Cardiac muscle cell (in vitro differentiated cells and primary cell): ENCODE measurements around the gene GRIN1. TPM values are rescaled to one million over a fixed set of nuclear protein-coding genes. Genes with fewer than 3 reads are reported as not detected.
A peak's percentile ranks its signal among the peaks of the same experiment; 100 is the strongest.

ENCODE experiments used
- DNase-seq, 2 donors: peaks; one replicate each; pipeline versions ENCODE4 v3.0.0 to v3.0.0-alpha.2; 2010 to 2017; ENCODE audit warnings: low read depth in 1 of 2, low spot score in 1 of 2
- H3K27ac ChIP-seq: fragments of 200-600 bp; sonication (generic); 2 replicates; pipeline ENCODE4 v1.5.1; 2016
- H3K27me3 ChIP-seq: fragments of 200-600 bp; sonication (generic); 2 replicates; pipeline ENCODE4 v1.6.0; 2016; ENCODE audit warnings: control low read depth
- H3K36me3 ChIP-seq: fragments of 200-600 bp; sonication (generic); 2 replicates; pipeline ENCODE4 v1.5.1; 2016; ENCODE audit warnings: control low read depth
- H3K4me1 ChIP-seq: fragments of 200-600 bp; sonication (generic); 2 replicates; pipeline ENCODE4 v1.8.1; 2017; ENCODE audit warnings: low read depth, mild to moderate bottlenecking, mixed run types
- H3K4me3 ChIP-seq: fragments of 200-600 bp; sonication (generic); 2 replicates; pipeline ENCODE4 v1.5.1; 2016; ENCODE audit warnings: mild to moderate bottlenecking
- H3K9me3 ChIP-seq: fragments of 200-600 bp; sonication (generic); 2 replicates; pipeline ENCODE4 v1.5.1; 2017; ENCODE audit warnings: low read depth, mild to moderate bottlenecking, control low read depth
- polyA plus RNA-seq: library from polyadenylated mRNA; unstranded; fragments of >200 nt; fragmentation: Nextera tagmentation; extraction: Ambion mirVana; gene quantifications from 2 replicates; pipeline ENCODE4 v1.2.1, GENCODE V29; 2016
- total RNA-seq: library from RNA; depleted of rRNA; stranded (reverse); fragments of >200 nt; gene quantifications from 2 replicates; pipeline ENCODE4 v1.2.3, GENCODE V29; 2016
- TF ChIP-seq, protein P1 (sequence below): IDR thresholded peaks from 2 replicates; pipeline ENCODE4 v1.5.1; 2012; ENCODE audit warnings: low read depth, mild to moderate bottlenecking, low read length

GRIN1 gene
- total and polyA plus RNA-seq, 2 experiments from 2014 or later, result 0.03 to 0.22 TPM

DNA sequence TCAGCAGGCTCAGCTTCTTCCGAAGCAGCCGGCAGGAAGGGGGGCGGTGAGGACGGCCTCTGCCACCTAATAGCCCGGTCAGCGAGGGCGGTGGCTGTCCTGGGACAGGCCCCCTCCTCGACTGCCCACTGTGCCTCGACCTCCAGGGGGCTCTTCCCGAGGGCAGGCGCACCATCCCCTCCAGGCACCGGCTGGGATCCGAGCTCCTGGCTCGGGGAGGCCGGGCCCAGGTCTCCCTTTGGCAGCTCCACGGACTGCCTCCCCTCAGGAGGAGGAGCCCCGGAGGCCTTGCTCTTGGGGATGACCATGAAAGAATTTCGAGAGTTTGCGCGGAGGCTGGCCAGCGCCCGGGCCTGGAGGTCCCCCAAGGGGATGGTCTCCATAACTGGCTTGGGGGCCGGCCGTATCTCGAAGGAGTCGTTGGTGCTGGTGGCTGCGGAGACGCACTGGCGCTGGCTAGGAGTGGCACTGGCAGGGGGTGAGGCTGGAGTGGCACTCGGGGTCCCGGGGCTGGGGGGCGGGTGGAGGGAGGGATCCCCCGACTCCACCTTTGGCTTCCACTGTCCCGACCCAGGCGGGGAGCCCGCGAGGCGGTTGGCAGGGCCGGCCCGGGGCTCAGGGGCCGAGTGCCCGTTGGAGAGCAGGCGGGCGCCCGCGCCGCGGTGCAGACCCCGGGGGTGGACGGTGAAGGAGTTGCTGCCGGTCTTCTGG, 60.6 kb downstream of the GRIN1 start:
- TF ChIP-seq, protein P1, sequence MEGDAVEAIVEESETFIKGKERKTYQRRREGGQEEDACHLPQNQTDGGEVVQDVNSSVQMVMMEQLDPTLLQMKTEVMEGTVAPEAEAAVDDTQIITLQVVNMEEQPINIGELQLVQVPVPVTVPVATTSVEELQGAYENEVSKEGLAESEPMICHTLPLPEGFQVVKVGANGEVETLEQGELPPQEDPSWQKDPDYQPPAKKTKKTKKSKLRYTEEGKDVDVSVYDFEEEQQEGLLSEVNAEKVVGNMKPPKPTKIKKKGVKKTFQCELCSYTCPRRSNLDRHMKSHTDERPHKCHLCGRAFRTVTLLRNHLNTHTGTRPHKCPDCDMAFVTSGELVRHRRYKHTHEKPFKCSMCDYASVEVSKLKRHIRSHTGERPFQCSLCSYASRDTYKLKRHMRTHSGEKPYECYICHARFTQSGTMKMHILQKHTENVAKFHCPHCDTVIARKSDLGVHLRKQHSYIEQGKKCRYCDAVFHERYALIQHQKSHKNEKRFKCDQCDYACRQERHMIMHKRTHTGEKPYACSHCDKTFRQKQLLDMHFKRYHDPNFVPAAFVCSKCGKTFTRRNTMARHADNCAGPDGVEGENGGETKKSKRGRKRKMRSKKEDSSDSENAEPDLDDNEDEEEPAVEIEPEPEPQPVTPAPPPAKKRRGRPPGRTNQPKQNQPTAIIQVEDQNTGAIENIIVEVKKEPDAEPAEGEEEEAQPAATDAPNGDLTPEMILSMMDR, result no peak
- peaks cover 49% of the 10 kb centered on the region for H3K4me1 ChIP-seq
- peak overlapping the region; percentile 58 for H3K4me3 ChIP-seq
- no peaks in the 10 kb centered on the region for H3K27me3 ChIP-seq
- peak in 1 of 2 donors; percentile 47 for DNase-seq
- no peaks in the 10 kb centered on the region for H3K9me3 ChIP-seq
- H3K36me3 ChIP-seq, result no peaks in the 10 kb centered on the region
- no peak overlapping the region for H3K27ac ChIP-seq

DNA sequence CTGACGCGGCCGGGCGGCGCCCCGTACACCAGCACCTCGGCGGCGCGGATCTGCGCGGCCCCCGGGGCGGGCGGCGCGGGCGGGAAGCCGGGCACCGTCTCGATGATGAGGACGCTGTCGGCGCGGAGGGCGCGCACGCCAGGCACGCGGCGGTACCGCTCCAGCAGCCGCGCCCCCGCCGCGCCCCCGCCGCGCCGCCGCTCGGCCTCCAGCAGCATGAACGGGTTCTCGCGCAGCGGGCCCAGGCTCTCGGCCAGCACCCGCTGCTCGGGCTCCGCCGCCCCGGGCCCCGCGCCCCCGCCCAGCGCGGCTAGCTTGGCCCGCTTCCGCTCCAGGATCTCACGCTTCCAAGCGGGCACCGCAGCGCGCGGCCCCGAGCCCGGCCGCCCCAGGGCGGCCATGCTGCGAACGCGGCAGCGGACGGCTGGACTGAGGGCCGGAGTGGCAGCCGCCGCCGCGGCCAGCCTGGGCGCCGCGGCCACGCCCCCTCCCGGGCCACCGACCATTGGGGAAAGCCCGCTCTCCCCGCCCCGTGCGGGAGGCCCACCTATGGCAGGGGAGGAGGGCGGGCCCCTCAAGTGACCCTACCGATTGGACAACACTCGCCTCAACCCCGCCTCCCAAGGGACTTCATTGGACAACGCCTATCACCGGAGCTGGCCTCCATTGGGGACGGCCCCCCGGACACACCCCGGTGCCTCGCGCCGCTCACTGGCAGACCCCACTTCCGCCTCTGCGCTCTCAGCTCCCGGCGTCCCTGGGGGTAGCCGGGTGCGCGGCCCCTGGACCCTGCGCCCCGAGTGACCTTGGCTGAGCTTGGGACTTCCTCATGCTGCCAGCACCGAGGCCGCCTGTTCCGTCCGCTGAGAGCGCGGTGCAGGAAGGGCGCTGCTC, 61.6 kb downstream of the GRIN1 start, which contains the start of gene TPRN:
TPRN (minus strand) TSS at position 431 of the 894 bp plus-strand sequence; CDS start at position 401, 30 bp downstream.
- Histone ChIP-seq H3K36me3 (no peaks in the 10 kb centered on the region), H3K27me3 (no peaks in the 10 kb centered on the region), H3K9me3 (no peaks in the 10 kb centered on the region), H3K4me1 (peaks cover 50% of the 10 kb centered on the region), H3K27ac (peak within 1 kb of the TSS; percentile 93), H3K4me3 (peak within 1 kb of the TSS; percentile 61)
- TF ChIP-seq, protein P1, result no peak
- DNase-seq, result peak; percentile 99 to 100

DNA sequence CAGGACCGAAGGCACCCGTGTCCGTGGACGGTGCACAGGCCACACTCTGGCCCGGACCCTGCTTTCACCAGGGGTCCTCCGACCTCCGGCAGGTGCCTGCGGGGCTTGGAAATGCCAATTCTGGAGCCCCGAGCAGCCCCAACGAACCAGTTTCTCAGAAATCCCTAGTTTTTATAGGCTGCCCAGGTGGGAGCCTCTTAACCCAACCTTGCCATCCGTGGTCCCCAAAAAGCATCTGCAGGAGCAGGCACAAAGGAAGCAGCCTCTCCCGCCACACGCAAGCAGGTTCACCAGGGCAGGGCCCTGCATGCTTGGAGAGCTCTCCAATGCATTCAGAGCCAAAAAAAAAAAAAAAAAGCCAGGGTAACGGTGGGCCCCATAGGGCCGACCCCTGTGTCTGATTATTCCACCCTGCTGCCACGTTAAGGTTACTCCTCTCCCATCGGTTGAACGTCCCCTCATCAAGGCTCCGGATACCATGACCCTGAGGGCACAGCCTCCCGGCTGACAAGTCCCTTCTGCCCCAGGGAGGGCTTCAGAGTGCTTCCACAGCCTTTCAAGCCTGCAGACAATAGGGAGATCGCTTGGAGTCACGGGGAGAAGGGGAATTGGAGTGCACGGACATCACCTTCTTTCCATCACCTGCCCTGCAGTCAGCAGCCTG, 62.4 kb downstream of the GRIN1 start:
- DNase-seq, result no peak
- H3K36me3 ChIP-seq, result no peaks in the 10 kb centered on the region
- TF ChIP-seq, protein P1, result no peak
- peak overlapping the region; percentile 60 for H3K4me3 ChIP-seq
- H3K9me3 ChIP-seq, result no peaks in the 10 kb centered on the region
- H3K27ac ChIP-seq, result peak overlapping the region; percentile 93
- no peaks in the 10 kb centered on the region for H3K27me3 ChIP-seq
- peaks cover 53% of the 10 kb centered on the region for H3K4me1 ChIP-seq

DNA sequence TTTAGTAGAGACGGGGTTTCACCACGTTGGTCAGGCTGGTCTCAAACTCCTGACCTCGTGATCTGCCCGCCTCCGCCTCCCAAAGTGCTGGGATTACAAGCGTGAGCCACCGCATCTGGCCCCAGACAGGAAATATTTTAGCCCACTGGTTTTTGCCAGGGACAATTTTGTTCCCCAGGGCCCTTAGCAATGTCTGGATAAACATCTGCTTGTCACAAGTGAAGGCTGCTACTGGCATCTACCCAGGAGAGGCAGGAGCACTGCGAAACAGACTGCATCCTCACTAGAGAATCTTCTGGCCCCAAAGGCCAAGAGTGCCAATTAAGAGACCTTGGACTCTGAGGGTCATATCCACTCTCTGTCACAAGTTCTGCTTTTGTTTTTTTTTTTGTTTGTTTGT, 64.0 kb downstream of the GRIN1 start:
- Histone ChIP-seq H3K9me3 (no peaks in the 10 kb centered on the region), H3K27me3 (no peaks in the 10 kb centered on the region), H3K4me3 (no peak overlapping the region), H3K27ac (no peak overlapping the region), H3K36me3 (no peaks in the 10 kb centered on the region), H3K4me1 (peaks cover 48% of the 10 kb centered on the region)
- TF ChIP-seq, protein P1, result no peak
- no peak for DNase-seq

DNA sequence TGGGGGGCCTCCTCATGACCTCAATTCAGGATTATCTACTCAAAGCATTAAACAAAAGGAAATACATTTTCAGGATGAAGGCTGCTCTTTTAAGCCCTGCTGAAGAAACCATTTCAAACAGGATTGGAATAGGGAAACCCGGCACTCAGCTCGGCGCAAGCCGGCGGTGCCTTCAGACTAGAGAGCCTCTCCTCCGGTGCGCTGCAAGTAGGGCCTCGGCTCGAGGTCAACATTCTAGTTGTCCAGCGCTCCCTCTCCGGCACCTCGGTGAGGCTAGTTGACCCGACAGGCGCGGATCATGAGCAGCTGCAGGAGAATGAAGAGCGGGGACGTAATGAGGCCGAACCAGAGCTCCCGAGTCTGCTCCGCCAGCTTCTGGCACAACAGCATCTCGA, 65.8 kb downstream of the GRIN1 start:
- Histone ChIP-seq H3K9me3 (no peaks in the 10 kb centered on the region), H3K27ac (peak overlapping the region; percentile 47), H3K36me3 (no peaks in the 10 kb centered on the region), H3K4me3 (peak overlapping the region; percentile 86), H3K4me1 (peaks cover 30% of the 10 kb centered on the region), H3K27me3 (no peaks in the 10 kb centered on the region)
- no peak for DNase-seq
- TF ChIP-seq, protein P1, result no peak
